Stomach smooth muscle (tissue), 2 donors: Measurements from ENCODE around the gene CDH4.

ENCODE experiments used
- H3K27ac ChIP-seq: one replicate; pipeline ENCODE4 v1.7.0; 2013; ENCODE audit warnings: mild to moderate bottlenecking, low read length, inconsistent platforms
- H3K27me3 ChIP-seq, 2 donors: one replicate each; pipeline ENCODE4 v1.7.0; 2013; ENCODE audit warnings: low read length in 2 of 2; ENCODE audit not compliant: insufficient read depth in 2 of 2, control insufficient read depth in 1 of 2
- H3K36me3 ChIP-seq, 2 donors: one replicate each; pipeline ENCODE4 v1.7.0; 2013; ENCODE audit warnings: low read length in 2 of 2; ENCODE audit not compliant: control insufficient read depth in 2 of 2, insufficient read depth in 2 of 2
- H3K4me1 ChIP-seq: one replicate; pipeline ENCODE4 v1.7.0; 2013; ENCODE audit warnings: low read length; ENCODE audit not compliant: control insufficient read depth, insufficient read depth
- H3K4me3 ChIP-seq, 2 donors: one replicate each; pipeline ENCODE4 v1.7.0; 2013; ENCODE audit warnings: low read length in 2 of 2
- H3K9ac ChIP-seq, 2 donors: one replicate each; pipeline ENCODE4 v1.7.0; 2013; ENCODE audit warnings: low read length in 2 of 2, mild to moderate bottlenecking in 1 of 2
- H3K9me3 ChIP-seq, 2 donors: one replicate each; pipeline ENCODE4 v1.7.0; 2013; ENCODE audit warnings: low read length in 2 of 2; ENCODE audit not compliant: control insufficient read depth in 2 of 2
- donor health status: healthy.
- donor health status: Pancreatic carcinoma.

Gene CDH4

DNA sequence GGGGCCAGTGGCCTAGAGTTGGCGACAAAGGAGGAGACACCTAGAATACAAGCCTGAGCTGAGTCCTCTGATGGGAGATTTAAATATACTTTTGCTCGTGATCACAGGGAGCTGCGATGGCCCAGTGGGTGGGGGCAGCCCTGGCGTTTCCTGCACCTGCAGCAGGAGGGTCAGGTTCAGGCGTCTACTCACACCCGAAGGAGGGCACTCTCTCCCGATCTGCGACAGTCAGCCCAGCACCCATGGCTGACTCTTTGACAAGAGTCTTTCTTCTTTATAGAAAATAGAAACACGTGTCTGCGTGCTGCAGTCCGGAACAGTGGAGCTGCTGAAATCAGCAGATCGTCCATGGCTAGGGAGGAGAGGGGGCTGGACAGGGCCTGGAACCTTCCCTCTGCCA lies 338.2 kb downstream of the CDH4 start:
- Histone ChIP-seq H3K4me3 (no peak overlapping the region), H3K36me3 (no peaks in the 10 kb centered on the region), H3K9me3 (peaks cover 16 to 21% of the 10 kb centered on the region in 2 donors)

DNA sequence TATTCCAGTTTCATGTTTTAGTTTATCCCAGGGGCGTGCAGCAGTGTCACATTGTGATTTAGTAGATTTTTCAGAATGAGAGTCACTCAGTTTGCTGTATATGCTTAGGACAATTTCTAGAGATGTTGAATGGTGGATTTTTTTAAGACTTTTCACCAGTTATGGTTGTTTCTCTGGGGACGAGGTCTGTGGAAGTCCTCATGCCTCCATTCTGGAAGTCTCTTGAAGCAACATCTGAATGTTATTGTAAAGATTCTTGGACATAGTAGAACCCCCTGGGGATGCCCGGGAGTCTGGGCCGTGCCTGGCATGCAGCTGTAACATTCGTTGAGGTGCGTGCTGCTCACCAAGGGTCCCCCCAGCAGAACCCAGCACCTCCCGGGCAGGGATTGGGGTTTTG lies 341.5 kb downstream of the CDH4 start:
- Histone ChIP-seq H3K9ac (no peak overlapping the region), H3K4me3 (no peak overlapping the region), H3K4me1 (no peaks in the 10 kb centered on the region), H3K9me3 (peaks cover 19 to 39% of the 10 kb centered on the region in 2 donors), H3K27ac (no peak overlapping the region), H3K36me3 (no peaks in the 10 kb centered on the region), H3K27me3 (peaks cover 0 to 18% of the 10 kb centered on the region in 2 donors)

More for the DNA sequence above, 338.2 kb downstream of the CDH4 start:
- H3K27ac ChIP-seq, result no peak overlapping the region
- H3K27me3 ChIP-seq, result peaks cover 6 to 33% of the 10 kb centered on the region in 2 donors
- no peaks in the 10 kb centered on the region for H3K4me1 ChIP-seq
- no peak overlapping the region for H3K9ac ChIP-seq

DNA sequence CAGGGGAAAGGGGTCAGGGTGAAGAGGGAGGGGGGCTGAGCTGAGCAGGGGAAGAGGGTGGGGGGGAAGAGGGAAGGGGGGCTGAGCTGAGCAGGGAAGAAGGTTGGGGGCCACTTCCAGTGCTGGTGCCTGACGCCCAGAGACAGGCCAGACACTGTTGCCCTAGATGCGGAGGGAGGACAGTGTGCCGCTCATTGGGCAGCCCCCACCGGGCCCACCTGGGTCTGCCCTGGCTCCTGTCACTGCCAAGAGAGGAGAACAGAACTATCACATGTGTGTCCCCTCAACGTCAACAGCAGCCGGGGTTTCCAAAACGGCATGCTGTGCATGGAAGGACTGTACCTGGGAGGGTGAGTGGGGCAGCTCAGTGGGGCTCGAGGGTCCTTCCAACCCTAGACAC lies 342.1 kb downstream of the CDH4 start:
- Histone ChIP-seq H3K9ac (no peak overlapping the region), H3K27ac (no peak overlapping the region), H3K4me1 (no peaks in the 10 kb centered on the region), H3K36me3 (no peaks in the 10 kb centered on the region), H3K27me3 (peaks cover 0 to 24% of the 10 kb centered on the region in 2 donors), H3K4me3 (no peak overlapping the region), H3K9me3 (peaks cover 19 to 39% of the 10 kb centered on the region in 2 donors)

DNA sequence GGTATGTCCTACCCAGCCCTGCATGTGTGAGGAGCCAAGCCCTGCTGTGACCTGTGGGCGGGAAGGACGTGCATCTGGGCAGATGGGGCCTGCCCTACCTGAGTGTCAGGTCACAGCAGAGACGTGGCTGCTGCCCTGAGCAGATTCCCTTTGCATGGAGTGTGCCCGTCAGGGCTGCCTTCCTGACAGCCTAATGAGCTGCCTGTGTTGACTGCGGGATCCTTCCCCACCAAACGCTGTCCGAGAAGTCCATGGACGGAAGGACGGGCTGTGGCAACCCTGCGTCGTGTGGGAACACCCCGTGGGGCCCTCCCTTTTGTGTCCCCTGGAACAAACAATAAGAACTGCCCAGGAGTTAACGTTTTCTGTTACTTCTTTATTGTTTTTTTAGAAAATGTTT lies 343.2 kb downstream of the CDH4 start:
- peaks cover 0 to 24% of the 10 kb centered on the region in 2 donors for H3K27me3 ChIP-seq
- H3K9ac ChIP-seq, result no peak overlapping the region
- peaks cover 19 to 39% of the 10 kb centered on the region in 2 donors for H3K9me3 ChIP-seq
- H3K4me3 ChIP-seq, result no peak overlapping the region
- H3K36me3 ChIP-seq, result no peaks in the 10 kb centered on the region
- H3K27ac ChIP-seq, result no peak overlapping the region
- H3K4me1 ChIP-seq, result no peaks in the 10 kb centered on the region

DNA sequence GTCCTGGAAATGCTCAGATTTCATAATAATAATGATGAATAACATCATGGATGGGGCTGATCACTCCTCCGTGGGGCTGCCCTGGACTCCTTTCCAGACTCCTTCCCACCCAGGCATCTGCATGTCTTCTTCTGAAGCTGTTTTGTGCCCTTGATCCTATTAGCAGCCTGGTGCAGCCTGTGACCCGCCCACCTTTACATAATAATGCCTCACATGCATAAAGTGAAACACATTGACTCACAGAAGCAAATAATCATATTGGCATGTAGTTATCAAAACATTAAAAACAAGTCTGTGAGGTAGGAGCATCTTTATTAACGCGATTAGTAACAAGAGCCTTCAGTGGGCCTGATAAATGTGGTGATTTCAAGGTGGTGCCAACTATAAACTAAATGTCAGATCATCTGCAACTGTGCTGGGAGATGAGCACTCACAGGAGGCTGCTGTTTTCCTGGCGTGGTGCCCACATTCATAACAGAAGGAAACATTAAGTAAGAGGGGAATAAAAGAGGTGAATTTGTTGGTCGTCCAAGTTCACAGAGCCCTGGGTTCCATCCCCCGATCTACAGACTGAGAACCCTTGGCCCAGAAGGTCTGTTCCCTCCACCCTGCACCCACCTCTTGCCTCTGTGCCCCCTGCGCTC lies 344.7 kb downstream of the CDH4 start:
- no peaks in the 10 kb centered on the region for H3K4me1 ChIP-seq
- no peak overlapping the region for H3K27ac ChIP-seq
- no peaks in the 10 kb centered on the region for H3K36me3 ChIP-seq
- H3K27me3 ChIP-seq, result peaks cover 0 to 23% of the 10 kb centered on the region in 2 donors
- H3K9ac ChIP-seq, result no peak overlapping the region
- no peak overlapping the region for H3K4me3 ChIP-seq
- H3K9me3 ChIP-seq, result peaks cover 15 to 37% of the 10 kb centered on the region in 2 donors

DNA sequence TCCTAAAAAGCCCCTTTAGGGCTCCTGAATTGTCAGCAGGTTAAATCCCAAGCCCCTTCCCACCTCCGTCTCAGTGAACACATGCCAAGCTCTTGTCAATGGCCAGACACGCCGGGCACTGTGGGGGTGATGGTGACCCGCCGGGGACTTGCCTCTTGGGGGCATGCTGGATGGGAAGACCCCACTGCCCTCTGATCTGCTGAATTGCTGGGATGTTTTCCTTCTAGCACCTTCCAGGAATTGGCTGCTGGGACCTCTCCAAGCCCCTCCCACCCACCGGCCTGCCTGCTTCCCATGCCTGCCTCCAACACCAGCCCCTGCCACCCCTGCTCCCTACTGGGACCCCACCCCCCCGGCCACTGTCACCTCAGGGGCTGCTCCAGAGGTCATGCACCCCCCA lies 345.9 kb downstream of the CDH4 start:
- Histone ChIP-seq H3K27ac (no peak overlapping the region), H3K9ac (no peak overlapping the region), H3K36me3 (no peaks in the 10 kb centered on the region), H3K9me3 (peaks cover 7 to 27% of the 10 kb centered on the region in 2 donors), H3K4me3 (no peak overlapping the region), H3K4me1 (no peaks in the 10 kb centered on the region), H3K27me3 (peaks cover 0 to 23% of the 10 kb centered on the region in 2 donors)

DNA sequence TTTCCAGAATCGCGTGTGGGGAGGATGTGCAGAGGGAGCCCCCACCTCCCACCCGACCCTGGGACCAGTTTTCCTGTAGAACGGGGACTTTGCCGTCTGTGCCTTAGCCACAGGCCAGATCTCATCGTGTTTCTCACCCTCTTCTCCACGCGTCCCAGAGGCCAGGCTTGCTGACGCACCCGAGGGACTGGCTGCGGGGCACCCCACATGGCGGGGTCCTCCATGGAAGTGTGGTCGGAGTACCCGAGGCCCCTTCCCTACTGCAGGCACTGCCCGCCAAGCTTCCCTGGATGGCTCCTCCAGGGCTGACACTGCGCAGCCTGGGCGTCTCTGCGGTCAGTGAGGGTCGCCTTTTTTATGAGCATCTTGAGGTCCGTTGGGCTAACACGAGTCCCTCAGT lies 346.5 kb downstream of the CDH4 start:
- peaks cover 0 to 23% of the 10 kb centered on the region in 2 donors for H3K27me3 ChIP-seq
- peaks cover 3 to 27% of the 10 kb centered on the region in 2 donors for H3K9me3 ChIP-seq
- H3K36me3 ChIP-seq, result no peaks in the 10 kb centered on the region
- H3K4me1 ChIP-seq, result no peaks in the 10 kb centered on the region
- no peak overlapping the region for H3K27ac ChIP-seq
- H3K9ac ChIP-seq, result no peak overlapping the region
- no peak overlapping the region for H3K4me3 ChIP-seq

DNA sequence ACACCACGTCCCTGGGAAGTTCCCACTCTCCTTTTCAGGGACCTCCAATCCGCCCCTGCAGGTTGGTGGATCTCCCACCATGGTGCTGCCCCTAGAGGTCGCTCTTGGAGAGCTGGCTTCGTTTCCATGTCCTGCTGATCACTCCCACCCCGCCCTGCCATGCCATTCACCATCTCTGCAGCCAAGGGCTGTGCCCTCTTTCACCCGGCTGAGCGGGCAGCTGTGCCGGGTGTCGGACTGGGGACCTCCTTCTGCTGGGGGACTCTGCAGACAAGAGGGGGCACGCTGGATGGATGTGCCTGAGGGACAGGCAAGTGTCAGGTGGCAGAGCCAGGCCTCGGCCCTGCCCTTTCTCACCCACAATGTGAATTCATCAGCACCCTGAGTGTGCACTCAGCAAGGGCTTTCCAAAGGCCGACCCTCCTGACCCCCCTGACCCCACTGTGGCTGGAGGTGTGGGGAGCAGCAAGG lies 347.0 kb downstream of the CDH4 start:
- H3K9ac ChIP-seq, result no peak overlapping the region
- no peak overlapping the region for H3K4me3 ChIP-seq
- H3K27ac ChIP-seq, result no peak overlapping the region
- H3K4me1 ChIP-seq, result no peaks in the 10 kb centered on the region
- no peaks in the 10 kb centered on the region for H3K36me3 ChIP-seq
- peaks cover 0 to 23% of the 10 kb centered on the region in 2 donors for H3K27me3 ChIP-seq
- peaks cover 3 to 30% of the 10 kb centered on the region in 2 donors for H3K9me3 ChIP-seq

DNA sequence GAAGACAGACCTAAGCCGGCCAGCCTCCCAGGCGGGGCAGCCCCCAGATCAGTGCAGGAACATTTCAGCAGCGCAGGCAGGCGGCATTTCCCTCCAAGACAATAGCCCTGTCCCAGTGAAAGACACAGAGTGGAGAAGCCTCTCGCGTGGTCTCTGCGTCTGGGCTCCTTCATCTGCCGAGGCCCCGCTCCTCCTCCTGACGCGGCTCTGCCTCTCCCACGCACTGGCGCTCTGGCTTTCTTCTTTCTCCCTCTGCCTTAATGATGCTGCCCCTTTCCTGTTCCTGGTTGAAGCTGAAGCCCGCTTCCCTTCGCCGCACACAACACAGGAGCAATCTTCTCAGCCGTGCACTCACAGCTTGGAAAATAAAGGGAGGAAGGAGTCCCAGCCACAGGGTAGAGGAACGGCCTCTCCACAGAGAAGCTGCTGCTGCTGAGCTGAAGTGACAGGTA lies 347.5 kb downstream of the CDH4 start:
- Histone ChIP-seq H3K9ac (no peak overlapping the region), H3K27me3 (peaks cover 0 to 23% of the 10 kb centered on the region in 2 donors), H3K27ac (no peak overlapping the region), H3K4me1 (no peaks in the 10 kb centered on the region), H3K4me3 (no peak overlapping the region), H3K36me3 (no peaks in the 10 kb centered on the region), H3K9me3 (peaks cover 3 to 30% of the 10 kb centered on the region in 2 donors)

DNA sequence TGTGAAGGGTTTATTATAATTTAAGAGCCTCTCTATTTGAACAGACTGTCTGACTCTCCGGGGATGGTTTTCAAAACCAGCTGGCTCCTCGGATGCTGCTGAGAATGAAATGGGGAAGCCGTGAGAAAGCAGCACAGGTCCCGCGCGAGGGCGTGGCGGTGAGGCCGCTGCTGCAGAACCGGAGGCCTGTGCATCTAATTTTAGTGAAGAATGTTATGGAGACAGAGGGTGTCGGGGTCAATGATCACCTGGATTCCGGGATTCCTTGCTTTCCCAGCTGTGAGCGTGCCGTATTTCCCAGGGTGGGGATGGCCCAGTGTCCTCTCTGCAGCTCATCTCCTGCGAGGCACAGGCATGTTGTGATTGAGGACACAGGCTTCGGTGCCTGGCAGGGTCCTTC lies 348.0 kb downstream of the CDH4 start:
- Histone ChIP-seq H3K4me3 (no peak overlapping the region), H3K9ac (no peak overlapping the region), H3K27ac (no peak overlapping the region), H3K4me1 (no peaks in the 10 kb centered on the region), H3K27me3 (peaks cover 0 to 23% of the 10 kb centered on the region in 2 donors), H3K36me3 (no peaks in the 10 kb centered on the region), H3K9me3 (peaks cover 3 to 30% of the 10 kb centered on the region in 2 donors)

DNA sequence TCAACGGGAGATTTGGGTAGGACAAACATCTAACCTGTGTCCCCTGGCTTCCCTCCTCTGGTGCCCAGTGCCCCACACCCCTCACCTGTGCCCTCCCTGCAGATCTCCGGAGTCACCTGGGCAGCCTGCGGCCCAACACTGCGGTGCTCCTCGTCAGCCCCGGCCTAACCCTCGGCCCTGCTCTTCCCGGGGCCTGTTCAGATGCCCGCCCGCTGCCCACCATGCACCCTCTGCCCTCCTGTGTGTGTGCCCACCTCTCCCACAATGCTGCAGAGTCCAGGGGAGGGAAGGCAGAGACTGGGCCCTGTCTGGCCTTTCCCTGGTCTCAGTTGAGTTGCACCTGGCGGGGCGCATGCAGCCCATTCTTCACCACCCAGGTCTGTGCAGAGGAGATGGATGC lies 349.3 kb downstream of the CDH4 start:
- Histone ChIP-seq H3K36me3 (no peaks in the 10 kb centered on the region), H3K27me3 (peaks cover 0 to 23% of the 10 kb centered on the region in 2 donors), H3K27ac (no peak overlapping the region), H3K4me3 (no peak overlapping the region), H3K4me1 (no peaks in the 10 kb centered on the region), H3K9me3 (peaks cover 2 to 22% of the 10 kb centered on the region in 2 donors), H3K9ac (no peak overlapping the region)
